Bronchial epithelial cell (primary cell): Measurements from ENCODE around the gene TPP2. TPM values are rescaled to one million over a fixed set of nuclear protein-coding genes. Genes with fewer than 3 reads are reported as not detected.

ENCODE experiments used
- DNase-seq: peaks from one replicate; pipeline ENCODE4 v3.0.0-alpha.2; 2010; ENCODE audit warnings: low read depth
- FAIRE-seq: peaks from 2 replicates; lab custom pipeline; 2011; peaks lifted over from hg19 to GRCh38; lab: Jason Lieb, UNC
- H3K27me3 ChIP-seq: 2 replicates; pipeline ENCODE4 v1.5.1; 2011; ENCODE audit warnings: low read length; ENCODE audit not compliant: control insufficient read depth, insufficient read depth
- H3K36me3 ChIP-seq: 2 replicates; pipeline ENCODE4 v1.5.1; 2011; ENCODE audit warnings: low read length; ENCODE audit not compliant: control insufficient read depth, insufficient read depth
- H3K4me3 ChIP-seq: 2 replicates; pipeline ENCODE4 v1.5.1; 2011; ENCODE audit warnings: mild to moderate bottlenecking, low read depth, low read length, control low read depth
- CTCF ChIP-seq: IDR thresholded peaks from 2 replicates; pipeline ENCODE4 v1.5.1; 2011; ENCODE audit warnings: mild to moderate bottlenecking, moderate library complexity, low read length, control low read depth, inconsistent platforms; ENCODE audit not compliant: insufficient read depth, severe bottlenecking
- total RNA-seq: library from RNA; depleted of rRNA; stranded (reverse); fragments of >200 nt; gene quantifications from 2 replicates; pipeline ENCODE4 v1.2.1, GENCODE V29; 2014

The TPP2 gene
- total RNA-seq: 22.4 and 25.5 TPM in 2 replicates

GRCh38 chr13:102596147-102597028 is at the start of gene TPP2:
TSS of gene TPP2 (plus strand) at chr13:102596986. CDS start at chr13:102597039, 53 bp downstream.
- Histone ChIP-seq H3K36me3 (no peaks in the 10 kb centered on the region), H3K27me3 (no peaks in the 10 kb centered on the region), H3K4me3 (peak within 1 kb of the TSS; percentile 76)
- no peak for TF ChIP-seq CTCF
- FAIRE-seq (no peak), DNase-seq (peak; percentile 90)

- DNase-seq (peak; percentile 51), FAIRE-seq (no peak)
- no peaks in the 10 kb centered on the region for H3K27me3 ChIP-seq
Measured at GRCh38 chr13:102548811-102549210, 48.0 kb upstream of the TPP2 start.

GRCh38 chr13:102550507-102550906 is 46.3 kb upstream of the TPP2 start:
- Histone ChIP-seq H3K36me3 (no peaks in the 10 kb centered on the region), H3K4me3 (no peak overlapping the region), H3K27me3 (no peaks in the 10 kb centered on the region)
- FAIRE-seq (no peak), DNase-seq (no peak)
- TF ChIP-seq CTCF: no peak

More at GRCh38 chr13:102548811-102549210, 48.0 kb upstream of the TPP2 start:
- Histone ChIP-seq H3K4me3 (no peak overlapping the region), H3K36me3 (no peaks in the 10 kb centered on the region)
- no peak for TF ChIP-seq CTCF

- DNase-seq: peak; percentile 68
- no peak for FAIRE-seq
Measured at GRCh38 chr13:102555914-102556553, 40.8 kb upstream of the TPP2 start.

GRCh38 chr13:102556806-102557205 is 40.0 kb upstream of the TPP2 start:
- no peak for TF ChIP-seq CTCF
- no peak for FAIRE-seq
- no peak for DNase-seq
- H3K4me3 ChIP-seq: no peak overlapping the region
- H3K36me3 ChIP-seq: no peaks in the 10 kb centered on the region
- H3K27me3 ChIP-seq: no peaks in the 10 kb centered on the region

More at GRCh38 chr13:102555914-102556553, 40.8 kb upstream of the TPP2 start:
- Histone ChIP-seq H3K4me3 (no peak overlapping the region), H3K27me3 (no peaks in the 10 kb centered on the region), H3K36me3 (no peaks in the 10 kb centered on the region)
- peak; percentile 44 for TF ChIP-seq CTCF
